ENCODE results near the gene TRIM52.

TRIM52 gene

DNA sequence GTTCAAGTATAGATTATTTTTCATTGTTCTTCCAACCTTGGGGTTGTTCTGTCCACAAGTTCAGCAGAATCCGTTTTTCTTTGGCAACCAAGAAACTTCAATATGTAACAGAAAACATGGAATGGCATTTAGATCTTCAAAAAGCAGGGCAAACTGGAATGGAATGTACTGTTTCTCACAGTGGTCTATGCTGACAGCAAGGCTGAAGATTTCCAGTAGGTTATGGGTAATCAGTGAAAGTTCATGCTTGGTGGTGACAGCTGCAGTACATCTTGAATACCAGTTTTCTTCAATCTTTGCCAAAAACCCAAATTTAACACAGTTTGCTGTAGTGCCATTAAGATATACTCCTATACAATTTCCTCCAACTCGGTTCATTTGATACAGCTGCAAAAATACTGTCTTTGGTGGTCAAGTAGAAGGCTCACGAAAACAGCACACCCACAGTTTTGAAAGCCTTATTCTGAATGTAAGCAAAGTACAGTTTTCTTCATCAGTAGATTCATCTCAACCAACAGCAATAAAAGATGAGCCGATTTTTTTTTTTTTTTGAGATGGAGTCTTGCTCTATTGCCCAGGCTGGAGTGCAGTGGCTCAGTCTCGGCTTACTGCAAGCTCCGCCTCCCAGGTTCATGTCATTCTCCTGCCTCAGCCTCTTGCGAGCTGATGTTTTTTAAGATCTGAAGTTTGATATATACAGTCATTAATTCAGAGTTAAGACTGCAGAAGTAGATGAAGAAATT lies 4.9 kb downstream of the TRIM52 start:
- DNase-seq (ENCODE audit: low spot score), result no peak

DNA sequence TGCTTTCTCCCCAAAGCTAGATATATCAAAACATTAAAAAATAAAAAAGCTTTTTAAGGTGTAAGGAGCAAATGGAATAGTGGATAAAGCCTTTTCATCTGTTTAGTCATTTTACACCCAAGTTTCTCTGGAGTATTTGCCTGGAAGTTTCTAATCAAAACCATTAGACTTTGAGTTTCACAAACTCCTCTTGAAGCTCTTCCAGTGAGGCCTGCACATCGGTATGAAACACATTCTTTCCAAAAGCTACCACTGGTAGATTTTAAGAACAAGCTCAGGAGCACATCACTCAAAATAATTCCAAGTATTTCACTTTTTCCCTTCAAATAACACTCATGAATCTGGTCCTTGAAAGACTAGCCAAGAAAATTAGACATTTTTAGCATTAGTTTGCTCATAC lies 5.7 kb downstream of the TRIM52 start:
- no peak for DNase-seq (ENCODE audit: low spot score)

DNA sequence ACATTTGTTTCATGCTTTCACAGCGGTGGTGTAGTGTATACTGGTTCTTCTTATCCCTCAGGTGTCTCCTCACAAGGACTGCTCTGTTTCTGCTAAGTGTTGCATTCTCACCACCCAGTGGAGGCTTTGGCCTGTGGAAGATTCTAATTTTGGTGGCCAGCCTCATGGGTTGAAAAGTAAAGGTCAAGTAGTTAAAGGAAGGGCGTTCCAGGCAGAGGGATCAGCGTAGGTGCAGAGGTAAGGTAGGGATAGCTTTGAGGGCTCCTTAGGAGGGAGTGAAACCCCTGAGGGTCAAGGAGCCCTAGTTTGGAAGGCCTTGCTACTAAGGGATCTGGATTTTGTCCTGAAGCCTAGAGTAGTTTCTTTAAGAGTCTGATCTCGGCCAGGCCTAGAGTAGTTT lies 12.7 kb downstream of the TRIM52 start:
- no peak for DNase-seq (ENCODE audit: low spot score)

DNA sequence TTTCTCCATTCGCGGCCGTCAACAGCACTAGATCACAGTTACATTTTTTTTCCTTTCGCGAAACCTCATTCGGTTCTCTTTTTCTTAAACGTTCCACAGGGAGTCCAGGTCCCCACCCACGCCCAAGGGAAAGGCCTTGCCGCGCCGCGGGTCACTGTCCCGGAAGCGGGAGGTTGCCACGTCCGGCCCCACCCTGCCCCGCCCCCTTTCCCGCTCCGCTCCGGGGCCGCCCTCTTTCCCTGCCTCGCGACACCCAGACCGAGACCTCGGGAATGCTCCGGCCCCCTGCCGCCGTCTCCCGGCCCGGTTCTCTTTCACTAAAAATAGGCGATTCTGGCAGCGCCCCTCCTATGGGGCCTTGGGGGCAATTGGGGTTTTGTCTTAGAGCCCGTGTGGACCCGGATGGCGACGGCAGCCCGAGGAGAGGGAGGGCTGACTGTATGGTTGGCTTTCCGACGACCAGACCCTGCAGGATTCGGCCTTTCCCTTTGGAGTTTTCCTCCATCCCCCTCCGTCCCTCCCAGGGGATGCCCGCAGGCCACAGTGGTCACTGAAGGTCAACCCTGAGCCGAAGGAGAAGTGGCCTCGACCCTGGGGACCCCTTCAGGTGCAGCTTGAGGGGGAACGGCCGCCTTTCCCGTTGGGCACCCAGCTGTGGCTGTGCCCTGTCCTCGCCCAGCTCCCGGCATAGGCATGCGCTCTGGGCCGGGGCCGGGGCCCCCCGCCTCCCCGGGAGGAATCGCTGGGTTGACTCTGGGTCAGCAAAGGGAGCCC lies 14.5 kb downstream of the TRIM52 start:
- DNase-seq (ENCODE audit: low spot score), result peak; percentile 85

DNA sequence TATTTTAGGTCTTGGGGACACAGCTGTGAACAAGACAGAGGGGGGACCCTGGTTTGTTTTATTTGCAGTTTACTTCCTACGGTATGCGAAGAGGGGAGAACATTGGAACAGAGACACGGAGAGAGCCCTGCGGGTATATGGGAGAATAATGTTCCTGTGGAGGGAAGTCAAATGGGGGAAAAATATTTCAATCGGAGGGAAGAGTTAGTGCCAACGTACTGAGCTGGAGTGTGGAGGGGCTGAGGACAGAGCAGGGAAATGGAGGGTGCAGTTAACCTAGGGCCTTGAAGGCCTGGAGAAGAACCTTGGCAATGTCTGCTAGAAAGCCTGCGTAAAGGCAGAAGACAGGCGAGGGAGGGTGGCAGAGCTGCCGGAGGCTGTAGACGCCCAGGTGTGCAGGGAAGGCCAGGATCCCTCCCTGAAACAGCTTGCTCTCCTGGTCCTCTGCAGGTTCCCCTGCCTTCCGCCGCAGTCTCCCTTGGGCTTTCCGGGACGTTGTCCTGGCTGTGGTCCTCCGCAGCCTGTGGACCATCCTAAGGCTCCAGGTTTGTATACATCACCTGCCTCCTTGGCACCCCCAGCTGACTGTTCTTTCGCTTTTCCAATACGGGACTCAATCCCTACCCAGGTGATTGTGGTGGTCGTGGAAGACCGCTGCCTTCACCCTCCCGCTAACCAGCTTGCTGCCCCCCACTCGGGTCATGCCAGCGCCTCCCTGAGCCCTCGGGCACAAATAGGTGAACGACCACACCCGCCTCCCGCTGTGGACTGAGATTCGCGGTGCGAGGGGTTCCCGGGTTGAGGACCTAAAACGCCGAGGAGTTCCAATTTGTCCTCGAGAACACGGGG lies 15.3 kb downstream of the TRIM52 start:
- DNase-seq (ENCODE audit: low spot score), result no peak

DNA sequence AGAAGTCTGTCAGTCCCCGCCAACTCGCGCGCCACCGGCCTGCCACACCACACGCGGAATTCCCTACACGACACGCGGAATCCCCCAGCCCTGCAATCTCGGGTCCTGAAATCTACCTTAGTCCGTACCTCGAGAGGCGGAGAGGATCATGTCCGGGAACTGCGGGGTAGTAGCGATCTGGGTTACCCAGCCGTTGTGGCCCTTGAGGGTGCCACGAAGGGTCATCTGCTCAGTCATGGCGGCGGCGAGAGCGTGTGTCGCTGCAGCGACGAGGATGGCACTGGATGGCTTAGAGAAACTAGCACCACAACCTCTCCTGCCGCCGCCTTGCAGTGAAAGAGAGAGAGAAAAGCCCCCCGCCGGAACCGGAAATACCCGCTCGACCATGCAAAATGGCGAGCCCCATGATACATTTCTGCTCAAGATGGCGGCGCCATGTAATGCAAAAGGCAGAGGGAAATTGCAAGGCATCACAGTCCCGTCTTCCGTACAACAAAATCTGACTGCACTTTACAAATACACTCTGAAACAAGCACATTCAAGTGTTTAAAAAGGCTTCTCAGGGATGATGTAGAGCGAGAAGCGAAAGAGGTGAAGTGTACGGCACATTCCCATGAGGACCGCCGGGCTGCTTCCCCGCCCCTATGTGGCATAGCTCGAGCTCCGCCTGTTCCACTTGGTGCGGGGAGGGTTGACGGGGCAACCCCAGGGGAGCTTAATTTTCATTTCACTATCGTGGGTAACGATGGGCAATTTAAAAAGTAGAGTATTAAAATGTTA lies 17.2 kb downstream of the TRIM52 start, which contains the start of gene RACK1:
Gene RACK1, minus strand, starts transcription at position 343 of the 780 bp plus-strand sequence. Its CDS starts 106 bp downstream, at position 237.
- DNase-seq (ENCODE audit: low spot score), result peak; percentile 85

DNA sequence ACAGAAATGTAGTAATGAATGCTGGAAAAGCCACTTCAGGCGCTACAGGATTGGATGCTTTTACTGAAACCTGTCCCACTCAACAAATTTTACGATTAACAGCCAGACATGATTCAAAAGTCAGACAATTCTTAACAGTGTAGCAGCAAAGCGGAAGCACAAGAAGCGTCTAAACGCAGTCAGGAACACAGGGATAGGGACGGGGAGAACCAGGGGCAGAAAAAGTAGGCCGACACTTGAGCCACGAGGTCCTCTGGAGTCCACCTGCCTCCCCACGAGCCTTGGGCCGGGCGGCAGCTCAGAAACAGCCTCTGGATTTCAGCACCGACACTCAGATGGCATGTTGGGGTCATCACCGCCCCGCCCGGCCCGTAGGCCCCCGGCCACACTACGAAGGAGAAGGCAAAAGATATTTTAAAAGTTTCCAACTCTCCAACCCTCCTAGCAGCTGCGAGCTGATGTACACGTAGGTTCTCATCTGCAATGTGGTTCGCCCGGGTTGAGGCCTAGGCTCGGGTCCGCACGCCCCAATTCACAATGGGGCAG lies 17.9 kb downstream of the TRIM52 start:
- DNase-seq (ENCODE audit: low spot score), result no peak

DNA sequence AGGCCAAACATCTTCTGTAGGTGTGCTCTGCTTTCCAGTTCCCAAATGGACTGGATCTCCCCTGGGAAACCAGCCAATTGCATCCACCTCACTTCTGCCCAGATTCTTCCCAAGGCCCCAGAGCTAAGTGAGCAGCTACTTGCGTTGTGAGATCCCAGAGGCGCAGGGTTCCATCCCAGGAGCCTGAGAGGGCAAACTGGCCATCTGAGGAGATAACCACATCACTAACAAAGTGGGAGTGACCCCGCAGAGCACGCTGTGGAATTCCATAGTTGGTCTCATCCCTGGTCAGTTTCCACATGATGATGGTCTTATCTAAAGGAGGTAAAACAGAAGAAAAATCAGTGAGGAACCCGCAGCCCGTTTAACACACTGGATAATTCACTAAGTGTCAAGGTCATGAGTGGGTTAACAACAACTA lies 18.9 kb downstream of the TRIM52 start:
- DNase-seq (ENCODE audit: low spot score), result no peak

DNA sequence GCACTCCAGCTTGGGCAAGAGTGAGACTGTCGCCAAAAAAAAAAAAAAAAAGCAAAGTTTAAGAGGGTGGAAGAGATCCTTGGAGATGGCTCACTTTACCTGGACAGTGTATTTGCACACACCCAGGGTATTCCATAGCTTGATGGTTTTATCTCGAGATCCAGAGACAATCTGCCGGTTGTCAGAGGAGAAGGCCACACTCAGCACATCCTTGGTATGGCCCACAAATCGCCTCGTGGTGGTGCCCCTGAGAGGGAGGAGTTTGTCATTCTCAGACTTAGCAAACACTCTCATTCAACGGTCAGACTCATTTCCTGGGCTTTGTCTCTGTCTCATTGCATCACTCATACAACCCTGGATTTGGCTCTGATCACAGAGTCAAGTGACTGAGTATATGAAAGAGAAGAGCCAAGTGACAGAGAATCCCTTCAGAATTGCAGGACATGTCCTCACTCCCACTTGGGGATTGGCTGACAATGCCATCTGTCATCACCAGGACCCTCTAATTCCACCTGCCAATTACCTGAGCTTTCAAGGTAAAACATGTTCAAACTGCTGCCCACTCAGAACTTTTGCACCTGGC lies 19.5 kb downstream of the TRIM52 start:
- no peak for DNase-seq (ENCODE audit: low spot score)

DNA sequence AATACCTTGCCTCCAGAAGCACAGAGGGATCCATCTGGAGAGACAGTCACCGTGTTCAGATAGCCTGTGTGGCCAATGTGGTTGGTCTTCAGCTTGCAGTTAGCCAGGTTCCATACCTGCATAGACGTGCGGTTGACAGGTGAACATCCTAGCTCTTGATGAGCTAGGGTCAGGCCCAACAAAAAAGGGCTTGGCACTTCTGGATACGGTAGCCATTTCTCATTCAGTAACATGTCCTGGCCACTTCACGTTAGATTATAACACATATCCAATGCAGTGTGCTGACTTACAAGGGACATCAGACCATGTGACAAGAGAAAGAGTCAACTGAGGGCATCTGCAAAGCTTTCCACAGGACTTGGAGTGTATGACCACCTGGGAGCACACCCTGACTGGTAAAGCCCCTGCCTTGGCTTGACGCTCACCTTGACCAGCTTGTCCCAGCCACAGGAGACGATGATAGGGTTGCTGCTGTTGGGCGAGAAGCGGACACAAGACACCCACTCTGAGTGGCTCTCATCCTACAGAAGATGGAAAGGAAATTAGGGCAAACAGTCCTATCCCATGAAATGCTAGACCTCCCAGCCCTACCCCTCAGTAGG lies 21.8 kb downstream of the TRIM52 start:
- DNase-seq (ENCODE audit: low spot score), result no peak

DNA sequence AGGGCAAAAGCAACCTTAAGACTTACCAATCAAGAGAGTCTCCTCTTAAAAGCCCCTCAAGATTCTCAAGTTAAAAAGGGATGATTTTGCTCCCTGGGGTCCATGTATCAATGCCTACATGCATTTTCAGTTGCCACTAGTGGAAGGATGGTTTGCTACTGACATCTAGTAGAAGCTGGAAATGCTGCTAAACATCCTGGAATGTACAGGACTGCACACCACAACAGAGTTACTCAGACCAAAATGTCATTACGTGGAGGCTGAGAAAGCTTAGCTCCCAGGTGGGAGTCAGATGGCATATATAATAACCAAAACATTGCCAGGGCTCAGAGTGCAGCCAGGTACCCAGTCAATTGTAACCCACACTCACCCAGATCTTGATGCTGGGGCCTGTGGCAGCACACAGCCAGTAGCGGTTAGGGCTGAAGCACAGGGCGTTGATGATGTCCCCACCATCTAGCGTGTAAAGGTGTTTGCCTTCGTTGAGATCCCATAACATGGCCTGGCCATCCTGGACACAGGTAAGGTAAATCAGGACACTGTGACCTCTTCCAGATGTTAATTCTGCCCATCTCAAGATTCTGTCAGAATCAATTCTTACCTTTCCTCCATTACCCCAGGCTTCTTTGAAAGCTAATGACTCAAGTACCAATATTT lies 23.1 kb downstream of the TRIM52 start:
- DNase-seq (ENCODE audit: low spot score), result no peak

DNA sequence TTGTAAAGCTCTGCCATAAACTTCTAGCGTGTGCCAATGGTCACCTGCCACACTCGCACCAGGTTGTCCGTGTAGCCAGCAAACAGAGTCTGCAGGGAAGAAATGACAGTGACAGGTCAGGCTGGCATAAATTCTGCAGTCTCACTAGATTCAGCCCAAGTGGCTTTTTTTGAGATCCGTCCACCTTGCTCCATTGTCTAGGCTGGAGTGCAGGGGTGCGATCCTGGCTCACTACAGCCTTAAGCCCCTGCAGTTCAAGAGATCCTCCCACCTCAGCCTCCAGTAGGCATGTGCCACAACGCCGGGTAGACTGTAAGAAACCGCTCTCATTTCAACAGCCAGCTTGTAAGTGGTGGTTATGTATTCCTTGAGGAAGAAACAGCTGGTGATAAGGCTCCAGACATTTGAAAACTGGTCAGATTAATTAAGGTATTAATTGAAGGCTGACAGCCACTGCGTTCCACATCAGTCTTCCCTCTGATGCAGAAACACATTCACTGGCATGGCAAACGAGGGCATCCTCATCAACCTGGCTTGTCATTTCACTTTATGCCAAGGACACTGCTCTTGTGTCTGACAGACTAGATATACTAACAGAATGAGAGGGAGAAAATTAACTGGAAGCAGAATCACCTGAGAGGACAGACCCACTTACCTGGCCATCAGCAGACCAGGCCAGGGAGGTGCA lies 23.8 kb downstream of the TRIM52 start:
- DNase-seq (ENCODE audit: low spot score), result no peak

DNA sequence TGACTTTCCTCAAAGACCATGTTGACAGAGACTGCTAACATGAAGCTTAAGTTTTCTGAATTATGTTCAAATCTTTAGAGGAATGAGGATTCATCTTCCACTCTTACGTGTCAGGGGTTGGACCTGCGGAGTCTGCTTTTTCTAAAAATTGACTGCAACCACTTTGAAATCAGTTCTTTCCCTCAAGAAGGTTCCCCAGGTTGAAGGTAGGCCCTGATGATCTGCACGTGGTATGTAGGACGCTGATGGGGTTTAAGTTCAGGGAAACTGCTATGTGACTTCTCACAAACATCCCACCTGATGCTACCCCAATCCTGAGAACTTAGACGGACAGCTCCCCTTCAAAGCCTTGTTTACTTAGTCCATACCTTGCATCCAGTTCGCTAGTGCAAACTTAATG lies 24.5 kb downstream of the TRIM52 start:
- no peak for DNase-seq (ENCODE audit: low spot score)

DNA sequence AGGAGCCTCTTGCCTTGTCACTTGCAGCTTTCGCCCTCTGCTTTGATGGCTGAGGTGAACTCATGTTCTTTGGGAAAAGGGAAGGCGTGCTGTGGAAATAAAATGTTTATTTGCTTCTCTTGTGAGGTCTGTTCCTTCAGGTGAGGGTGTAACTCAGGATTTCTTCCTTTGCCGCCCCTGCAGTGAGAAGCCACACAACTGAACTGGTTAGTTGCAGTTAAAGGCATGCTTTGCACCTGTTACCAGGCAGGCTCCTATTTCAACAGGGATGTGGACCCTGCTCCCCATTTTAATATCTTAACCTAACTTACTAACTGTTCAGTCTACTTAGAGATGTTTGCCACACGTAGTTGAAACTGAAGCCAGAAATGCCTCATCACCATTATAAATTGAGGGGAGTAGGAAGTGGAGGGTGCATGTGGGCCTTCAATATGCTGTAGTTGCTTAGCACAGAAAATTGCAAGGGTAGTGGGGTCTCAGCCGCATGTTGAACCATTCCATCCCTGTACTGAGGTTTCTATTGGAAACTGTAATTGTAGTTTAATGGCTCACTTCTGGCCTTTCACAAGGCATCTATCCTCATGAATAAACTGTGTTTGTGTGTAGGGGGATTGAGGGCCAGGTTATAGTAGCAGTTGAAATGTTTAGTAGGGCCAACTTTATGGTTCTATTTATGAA lies 25.1 kb downstream of the TRIM52 start:
- no peak for DNase-seq (ENCODE audit: low spot score)

DNA sequence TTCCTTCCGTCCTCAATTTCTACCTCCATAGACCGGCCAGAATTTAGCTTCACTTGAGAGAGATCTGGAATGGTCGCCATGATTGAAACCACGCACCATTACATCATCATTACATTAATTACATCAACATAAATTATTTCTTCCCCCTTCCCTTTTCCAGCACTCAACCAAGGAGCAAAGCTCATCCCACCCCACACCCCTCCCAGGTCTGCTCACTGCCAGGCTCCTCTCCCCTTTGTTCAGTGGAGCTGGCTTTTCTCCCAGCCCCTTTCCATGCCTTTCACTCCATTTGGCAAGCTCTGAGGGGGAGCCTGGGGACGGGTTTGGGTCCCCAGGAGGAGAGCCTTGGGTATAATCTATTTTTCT lies 25.6 kb downstream of the TRIM52 start:
- DNase-seq (ENCODE audit: low spot score), result no peak

DNA sequence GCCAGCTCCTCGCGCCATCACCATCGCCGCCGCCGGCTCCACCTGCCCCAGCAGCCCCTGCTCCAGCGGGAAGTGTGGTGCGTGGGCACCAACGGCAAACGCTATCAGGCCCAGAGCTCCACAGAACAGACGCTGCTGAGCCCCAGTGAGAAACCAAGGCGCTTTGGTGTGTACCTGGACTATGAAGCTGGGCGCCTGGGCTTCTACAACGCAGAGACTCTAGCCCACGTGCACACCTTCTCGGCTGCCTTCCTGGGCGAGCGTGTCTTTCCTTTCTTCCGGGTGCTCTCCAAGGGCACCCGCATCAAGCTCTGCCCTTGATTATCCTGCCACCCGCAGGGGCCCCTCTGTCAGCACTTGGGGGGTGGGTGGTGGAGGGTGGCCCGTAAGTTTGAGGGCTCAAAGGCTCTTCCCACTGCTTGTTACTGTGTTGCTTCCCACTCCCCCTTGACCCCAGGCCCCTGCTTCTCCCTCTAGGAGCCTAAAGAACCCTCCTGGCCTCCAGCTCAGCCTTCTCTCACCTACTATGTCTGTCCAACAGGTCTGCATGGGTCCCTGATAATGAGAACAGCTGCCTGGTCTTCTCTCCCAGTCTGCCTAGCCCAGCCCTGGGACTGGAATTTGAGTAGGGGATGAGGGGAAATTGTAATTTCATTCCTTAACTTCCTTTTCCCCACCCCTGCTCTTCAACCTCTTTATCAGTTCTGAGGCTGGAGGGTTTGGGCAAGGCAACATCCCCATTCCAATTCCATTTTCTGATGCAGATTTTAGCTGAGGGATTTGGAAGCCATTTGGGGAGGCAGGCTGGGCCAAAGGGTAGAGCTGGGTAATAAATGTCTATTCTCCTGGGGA lies 26.3 kb downstream of the TRIM52 start:
- DNase-seq (ENCODE audit: low spot score), result no peak

DNA sequence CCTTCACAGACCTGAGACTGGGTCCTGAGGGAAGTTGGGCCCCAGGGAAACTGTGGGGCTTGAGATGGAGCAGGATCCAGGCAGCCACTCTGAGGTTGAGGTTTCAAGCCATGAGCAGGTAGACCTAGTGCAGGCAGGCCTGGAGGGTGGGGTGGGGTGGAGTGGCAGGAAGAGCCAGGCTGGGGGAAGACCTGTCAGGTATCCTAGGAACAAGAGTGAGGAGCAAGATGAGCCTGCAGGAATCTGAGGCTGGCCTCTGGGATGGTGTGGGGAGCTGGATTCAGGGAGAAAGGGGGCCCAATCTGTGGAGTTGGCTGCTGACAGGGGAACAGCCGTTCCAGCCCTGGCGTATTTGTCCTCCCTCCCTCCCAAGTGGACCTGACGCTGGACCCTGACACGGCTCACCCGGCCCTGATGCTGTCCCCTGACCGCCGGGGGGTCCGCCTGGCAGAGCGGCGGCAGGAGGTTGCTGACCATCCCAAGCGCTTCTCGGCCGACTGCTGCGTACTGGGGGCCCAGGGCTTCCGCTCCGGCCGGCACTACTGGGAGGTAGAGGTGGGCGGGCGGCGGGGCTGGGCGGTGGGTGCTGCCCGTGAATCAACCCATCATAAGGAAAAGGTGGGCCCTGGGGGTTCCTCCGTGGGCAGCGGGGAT lies 27.0 kb downstream of the TRIM52 start:
- DNase-seq (ENCODE audit: low spot score), result no peak
